Astrocyte (in vitro differentiated cells and primary cell): Measurements from ENCODE around the gene B4GALT7. TPM values are rescaled to one million over a fixed set of nuclear protein-coding genes. Genes with fewer than 3 reads are reported as not detected.

Source experiments
- DNase-seq: peaks from one replicate; pipeline ENCODE4 v3.0.0-alpha.2; 2010; ENCODE audit warnings: low read depth
- FAIRE-seq: peaks from 2 replicates; lab custom pipeline; 2011; peaks lifted over from hg19 to GRCh38; lab: Jason Lieb, UNC
- H2AFZ ChIP-seq: 2 replicates; pipeline ENCODE4 v1.6.0; 2012; ENCODE audit warnings: low read depth, low read length, inconsistent platforms
- H3K27ac ChIP-seq: 2 replicates; pipeline ENCODE4 v1.5.1; 2011; ENCODE audit warnings: low read depth, low read length, inconsistent platforms
- H3K27me3 ChIP-seq: 2 replicates; pipeline ENCODE4 v1.6.0; 2011; ENCODE audit warnings: low read length, inconsistent platforms; ENCODE audit not compliant: insufficient read depth
- H3K36me3 ChIP-seq: 2 replicates; pipeline ENCODE4 v1.5.1; 2011; ENCODE audit warnings: low read length, inconsistent platforms; ENCODE audit not compliant: insufficient read depth
- H3K4me1 ChIP-seq: 2 replicates; pipeline ENCODE4 v1.5.1; 2011; ENCODE audit warnings: low read length, inconsistent platforms; ENCODE audit not compliant: insufficient read depth
- H3K4me2 ChIP-seq: 2 replicates; pipeline ENCODE4 v1.6.0; 2012; ENCODE audit warnings: low read length, inconsistent platforms
- H3K4me3 ChIP-seq: 2 replicates; pipeline ENCODE4 v1.5.1; 2011; ENCODE audit warnings: low read depth, mild to moderate bottlenecking, low read length, inconsistent platforms; ENCODE audit not compliant: insufficient read depth
- H3K79me2 ChIP-seq: 2 replicates; pipeline ENCODE4 v1.6.0; 2012; ENCODE audit warnings: mild to moderate bottlenecking, low read length, inconsistent platforms; ENCODE audit not compliant: insufficient read depth
- H3K9ac ChIP-seq: 2 replicates; pipeline ENCODE4 v1.6.0; 2012; ENCODE audit warnings: mild to moderate bottlenecking, low read length, inconsistent platforms
- H3K9me3 ChIP-seq: 2 replicates; pipeline ENCODE4 v1.5.1; 2012; ENCODE audit warnings: low read depth, mild to moderate bottlenecking, low read length, inconsistent platforms; ENCODE audit not compliant: insufficient read depth
- H4K20me1 ChIP-seq: 2 replicates; pipeline ENCODE4 v1.6.0; 2012; ENCODE audit warnings: low read length, inconsistent platforms; ENCODE audit not compliant: insufficient read depth
- H3K27ac Mint-ChIP-seq: one replicate; pipeline ENCODE4 v1.8.0; 2021; ENCODE audit warnings: mild to moderate bottlenecking, mixed read lengths; ENCODE audit not compliant: unreplicated experiment
- H3K27me3 Mint-ChIP-seq: one replicate; pipeline ENCODE4 v1.8.0; 2021; ENCODE audit warnings: low read depth, mixed read lengths; ENCODE audit not compliant: unreplicated experiment
- H3K36me3 Mint-ChIP-seq: one replicate; pipeline ENCODE4 v1.8.0; 2021; ENCODE audit warnings: low read depth, mixed read lengths; ENCODE audit not compliant: unreplicated experiment
- H3K4me1 Mint-ChIP-seq: one replicate; pipeline ENCODE4 v1.8.0; 2021; ENCODE audit warnings: low read depth, mixed read lengths; ENCODE audit not compliant: unreplicated experiment
- H3K4me3 Mint-ChIP-seq: one replicate; pipeline ENCODE4 v1.8.0; 2021; ENCODE audit warnings: mild to moderate bottlenecking, moderate library complexity, mixed read lengths; ENCODE audit not compliant: unreplicated experiment
- H3K9me3 Mint-ChIP-seq: one replicate; pipeline ENCODE4 v1.8.0; 2021; ENCODE audit warnings: mild to moderate bottlenecking, mixed read lengths; ENCODE audit not compliant: unreplicated experiment
- CTCF ChIP-seq: IDR thresholded peaks from 2 replicates; pipeline ENCODE4 v1.5.1; 2011; ENCODE audit warnings: low read depth, mild to moderate bottlenecking, inconsistent platforms, low read length, moderate library complexity; ENCODE audit not compliant: insufficient read depth
- EZH2 ChIP-seq: IDR thresholded peaks from 2 replicates; pipeline ENCODE4 v1.6.1; 2012; ENCODE audit warnings: mild to moderate bottlenecking, low read length, inconsistent platforms; ENCODE audit not compliant: insufficient read depth
- total RNA-seq: library from RNA; stranded (reverse); gene quantifications from 2 replicates; pipeline ENCODE4 v1.2.1, GENCODE V29; 2021

The B4GALT7 gene
- total RNA-seq, 1 donor from 2014 or later, result 35.0 TPM

GRCh38 chr5:177588413-177588909 is 11.5 kb upstream of the B4GALT7 start:
- TF ChIP-seq EZH2, result no peak
- no peak for TF ChIP-seq CTCF
- no peak for FAIRE-seq
- no peak for DNase-seq
- Histone ChIP-seq H2AFZ (no peak overlapping the region), H3K4me2 (no peak overlapping the region), H3K9ac (no peak overlapping the region), H3K36me3 (peaks cover 3% of the 10 kb centered on the region), H3K4me1 (peaks cover 5% of the 10 kb centered on the region), H3K27me3 (peaks cover 21% of the 10 kb centered on the region), H3K4me3 (no peak overlapping the region), H3K79me2 (peaks cover 15% of the 10 kb centered on the region), H3K9me3 (no peaks in the 10 kb centered on the region), H3K27ac (no peak overlapping the region), H4K20me1 (peaks cover 5% of the 10 kb centered on the region)
- Mint-ChIP-seq H3K4me1 (peaks cover under 1% of the 10 kb centered on the region), H3K4me3 (no peak overlapping the region), H3K27me3 (peaks cover 57% of the 10 kb centered on the region), H3K9me3 (peaks cover 4% of the 10 kb centered on the region), H3K27ac (no peak overlapping the region), H3K36me3 (peaks cover 3% of the 10 kb centered on the region)

- Histone ChIP-seq H3K27ac (no peak overlapping the region), H3K4me1 (peaks cover 6% of the 10 kb centered on the region), H3K27me3 (peaks cover 13% of the 10 kb centered on the region), H3K9me3 (no peaks in the 10 kb centered on the region), H3K4me2 (no peak overlapping the region), H3K9ac (no peak overlapping the region), H3K36me3 (peaks cover 21% of the 10 kb centered on the region), H4K20me1 (peaks cover 22% of the 10 kb centered on the region), H2AFZ (no peak overlapping the region), H3K79me2 (peaks cover 28% of the 10 kb centered on the region), H3K4me3 (no peak overlapping the region)
- Mint-ChIP-seq H3K4me1 (peaks cover 6% of the 10 kb centered on the region), H3K9me3 (peaks cover 3% of the 10 kb centered on the region), H3K36me3 (peaks cover 14% of the 10 kb centered on the region), H3K27me3 (peaks cover 41% of the 10 kb centered on the region), H3K27ac (no peak overlapping the region), H3K4me3 (no peak overlapping the region)
- DNase-seq (no peak), FAIRE-seq (no peak)
- TF ChIP-seq EZH2 (no peak), CTCF (no peak)
These were observed 9.5 kb upstream of the B4GALT7 start for GRCh38 chr5:177590406-177590805.

GRCh38 chr5:177591690-177592009 is 8.3 kb upstream of the B4GALT7 start:
- peak overlapping the region; percentile 80 for H2AFZ ChIP-seq
- H3K27ac Mint-ChIP-seq, result peak overlapping the region; percentile 63
- H3K9me3 Mint-ChIP-seq, result no peaks in the 10 kb centered on the region
- peaks cover 31% of the 10 kb centered on the region for H3K27me3 Mint-ChIP-seq
- DNase-seq, result no peak
- H3K36me3 ChIP-seq, result peaks cover 29% of the 10 kb centered on the region
- H3K4me2 ChIP-seq, result peak overlapping the region; percentile 86
- H3K9me3 ChIP-seq, result no peaks in the 10 kb centered on the region
- peak overlapping the region; percentile 99 for H3K4me3 Mint-ChIP-seq
- TF ChIP-seq EZH2, result no peak
- TF ChIP-seq CTCF, result no peak
- H3K4me3 ChIP-seq, result peak overlapping the region; percentile 96
- peaks cover 6% of the 10 kb centered on the region for H3K4me1 ChIP-seq
- H4K20me1 ChIP-seq, result peaks cover 33% of the 10 kb centered on the region
- H3K79me2 ChIP-seq, result peaks cover 28% of the 10 kb centered on the region
- peaks cover 13% of the 10 kb centered on the region for H3K27me3 ChIP-seq
- no peak overlapping the region for H3K27ac ChIP-seq
- peak overlapping the region; percentile 98 for H3K9ac ChIP-seq
- H3K36me3 Mint-ChIP-seq, result peaks cover 22% of the 10 kb centered on the region
- FAIRE-seq, result no peak
- peaks cover 11% of the 10 kb centered on the region for H3K4me1 Mint-ChIP-seq
